Fibroblast of villous mesenchyme (primary cell): ENCODE results near the gene TSACC. TPM values are rescaled to one million over a fixed set of nuclear protein-coding genes. Genes with fewer than 3 reads are reported as not detected.
"Not testable (repeated sequence)": the region's sequence is repeated elsewhere in the genome, so short reads cannot be mapped to it uniquely, and the experiment has no call there.

Experiments used
- DNase-seq: peaks from one replicate; pipeline ENCODE4 v3.0.0-alpha.2; 2010; ENCODE audit warnings: low read depth
- H3K4me3 ChIP-seq: 2 replicates; pipeline ENCODE4 v1.5.1; 2011; ENCODE audit warnings: low read depth, mild to moderate bottlenecking, low read length
- total RNA-seq: library from RNA; depleted of rRNA; stranded (reverse); fragments of >200 nt; gene quantifications from 2 replicates; pipeline ENCODE4 v1.2.3, GENCODE V29; 2012
- TF ChIP-seq, protein P1 (sequence below): IDR thresholded peaks from 2 replicates; pipeline ENCODE4 v1.5.1; 2012; ENCODE audit warnings: low read depth, mild to moderate bottlenecking, low read length; ENCODE audit not compliant: insufficient read depth

Gene TSACC
- total RNA-seq, 1 donor = not detected

- no peak overlapping the region for H3K4me3 ChIP-seq
- TF ChIP-seq, protein P1, sequence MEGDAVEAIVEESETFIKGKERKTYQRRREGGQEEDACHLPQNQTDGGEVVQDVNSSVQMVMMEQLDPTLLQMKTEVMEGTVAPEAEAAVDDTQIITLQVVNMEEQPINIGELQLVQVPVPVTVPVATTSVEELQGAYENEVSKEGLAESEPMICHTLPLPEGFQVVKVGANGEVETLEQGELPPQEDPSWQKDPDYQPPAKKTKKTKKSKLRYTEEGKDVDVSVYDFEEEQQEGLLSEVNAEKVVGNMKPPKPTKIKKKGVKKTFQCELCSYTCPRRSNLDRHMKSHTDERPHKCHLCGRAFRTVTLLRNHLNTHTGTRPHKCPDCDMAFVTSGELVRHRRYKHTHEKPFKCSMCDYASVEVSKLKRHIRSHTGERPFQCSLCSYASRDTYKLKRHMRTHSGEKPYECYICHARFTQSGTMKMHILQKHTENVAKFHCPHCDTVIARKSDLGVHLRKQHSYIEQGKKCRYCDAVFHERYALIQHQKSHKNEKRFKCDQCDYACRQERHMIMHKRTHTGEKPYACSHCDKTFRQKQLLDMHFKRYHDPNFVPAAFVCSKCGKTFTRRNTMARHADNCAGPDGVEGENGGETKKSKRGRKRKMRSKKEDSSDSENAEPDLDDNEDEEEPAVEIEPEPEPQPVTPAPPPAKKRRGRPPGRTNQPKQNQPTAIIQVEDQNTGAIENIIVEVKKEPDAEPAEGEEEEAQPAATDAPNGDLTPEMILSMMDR = no peak
- no peak for DNase-seq
Observed at GRCh38 chr1:156368157-156368658, 29.9 kb downstream of the TSACC start.

DNA sequence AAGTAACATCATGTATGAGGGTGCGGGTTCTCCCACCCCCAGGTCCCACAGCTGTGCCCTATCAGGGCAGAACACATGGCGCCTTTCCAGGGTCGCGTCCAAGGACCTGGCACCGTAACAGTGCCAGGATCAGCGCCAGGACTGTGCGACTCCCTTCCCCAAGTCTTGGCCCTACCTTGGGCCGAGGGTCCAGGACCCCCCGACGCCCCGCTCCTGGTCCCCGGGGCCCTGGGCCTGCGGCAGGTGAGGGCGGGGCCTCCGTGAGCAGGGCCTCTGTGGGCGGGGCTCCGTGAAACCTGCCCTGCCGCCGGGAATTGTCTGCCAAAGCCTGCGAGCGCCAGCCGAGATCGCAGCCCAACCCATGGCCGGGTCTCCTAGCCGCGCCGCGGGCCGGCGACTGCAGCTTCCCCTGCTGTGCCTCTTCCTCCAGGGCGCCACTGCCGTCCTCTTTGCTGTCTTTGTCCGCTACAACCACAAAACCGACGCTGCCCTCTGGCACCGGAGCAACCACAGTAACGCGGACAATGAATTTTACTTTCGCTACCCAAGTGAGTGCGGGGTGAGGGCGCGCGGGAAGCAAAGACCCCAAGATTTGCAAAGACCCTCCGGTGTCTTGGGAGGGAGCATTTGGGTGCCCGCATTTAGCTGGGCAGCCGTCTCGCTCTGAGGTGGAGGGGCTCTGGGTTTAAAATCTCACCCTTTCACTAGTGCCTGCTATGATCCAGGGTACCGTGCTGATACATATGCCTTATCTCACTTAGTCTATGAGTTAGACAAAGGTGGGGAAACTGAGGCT, 30.8 kb downstream of the TSACC start, which contains the start of gene RHBG:
Gene RHBG, plus strand, starts transcription at position 323 of the 796 bp plus-strand sequence. Its CDS starts 39 bp downstream, at position 362.
- TF ChIP-seq, protein P1 = no peak
- peak; percentile 20 for DNase-seq
- peak within 1 kb of the TSS; percentile 12 for H3K4me3 ChIP-seq

DNA sequence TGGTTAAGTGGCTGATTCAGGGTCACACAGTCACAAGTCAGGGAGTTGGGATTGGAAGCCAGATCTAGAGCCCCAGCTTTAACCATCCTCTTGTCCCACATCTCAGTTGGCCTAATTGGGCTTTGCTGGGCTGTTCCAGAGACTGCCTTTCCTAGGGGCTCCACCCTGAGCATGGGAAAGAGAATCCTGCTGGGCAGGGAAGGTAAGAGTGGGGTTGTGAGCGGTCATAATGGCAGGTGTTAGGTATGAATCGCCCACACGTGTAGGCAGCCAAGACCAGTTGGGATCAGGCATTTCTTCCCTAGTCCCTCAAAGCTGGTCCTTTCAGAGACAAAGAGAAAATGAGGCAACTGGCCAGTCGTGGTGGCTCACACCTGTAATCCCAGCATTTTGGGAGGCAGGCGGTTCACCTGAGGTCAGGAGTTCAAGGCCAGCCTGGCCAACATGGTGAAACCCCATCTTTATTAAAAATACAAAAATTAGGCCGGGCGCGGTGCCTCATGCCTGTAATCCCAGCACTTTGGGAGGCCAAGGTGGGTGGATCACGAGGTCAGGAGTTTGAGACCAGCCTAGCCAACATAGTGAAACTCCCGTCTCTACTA, 31.5 kb downstream of the TSACC start:
- H3K4me3 ChIP-seq, DNase-seq: not testable (repeated sequence)

DNA sequence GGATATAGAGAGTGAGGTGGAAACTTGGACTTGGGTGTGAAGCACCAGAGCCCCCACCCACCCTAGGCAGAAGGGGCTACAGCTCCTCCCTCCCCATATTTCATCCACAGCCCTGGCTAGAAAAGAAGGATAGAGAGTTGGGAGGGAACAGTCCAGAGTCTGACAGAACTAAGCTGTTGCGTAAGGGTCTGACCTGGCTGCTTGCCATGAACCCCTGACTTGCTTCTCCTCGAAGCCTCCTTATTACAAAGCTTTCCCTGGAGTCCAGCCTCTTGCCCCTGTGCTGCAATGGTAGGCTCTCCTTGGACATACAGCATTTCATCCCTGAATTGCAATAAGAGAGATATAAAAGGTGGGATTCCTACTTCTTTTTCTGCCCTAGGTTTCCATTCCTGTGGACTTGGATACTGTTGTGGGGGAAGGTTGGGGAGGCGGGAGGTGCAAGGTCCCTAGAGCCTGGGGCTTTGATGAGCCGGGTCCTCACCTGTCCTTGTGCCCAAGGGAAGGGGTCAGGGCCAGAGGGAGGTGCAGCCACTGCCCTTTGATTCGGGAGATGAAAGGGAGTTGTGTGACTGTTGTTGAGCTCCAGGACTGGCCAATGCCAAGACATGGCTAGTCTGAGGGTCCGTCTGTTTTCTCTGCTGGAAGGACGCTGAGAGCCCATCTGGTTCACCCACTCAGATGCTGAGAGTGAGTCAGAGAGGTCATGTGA, 33.4 kb downstream of the TSACC start:
- H3K4me3 ChIP-seq = no peak overlapping the region
- peak; percentile 67 for DNase-seq
- TF ChIP-seq, protein P1 = no peak

GRCh38 chr1:156372265-156372586, 33.9 kb downstream of the TSACC start:
- TF ChIP-seq, protein P1 = no peak
- H3K4me3 ChIP-seq = no peak overlapping the region
- DNase-seq = no peak

DNA sequence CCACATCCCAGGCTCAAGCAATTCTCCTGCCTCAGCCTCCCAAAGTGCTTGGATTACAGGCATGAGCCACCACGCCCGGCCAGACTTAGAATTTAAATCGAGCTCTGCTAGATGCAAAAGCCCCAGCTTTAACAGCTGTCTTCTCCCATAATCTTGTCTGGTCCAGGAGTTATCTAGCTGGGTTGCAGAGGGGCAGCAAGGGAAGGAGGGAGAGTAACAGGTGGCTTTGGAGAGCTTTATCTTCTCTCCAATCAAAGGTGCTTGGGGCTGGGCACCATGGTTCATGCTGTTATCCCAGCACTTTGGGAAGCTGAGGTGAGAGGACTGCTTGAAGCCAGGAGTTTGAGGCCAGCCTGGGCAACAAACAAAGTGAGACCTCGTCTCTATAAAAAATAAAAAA, 34.5 kb downstream of the TSACC start:
- TF ChIP-seq, protein P1 = no peak
- no peak for DNase-seq
- H3K4me3 ChIP-seq = no peak overlapping the region

DNA sequence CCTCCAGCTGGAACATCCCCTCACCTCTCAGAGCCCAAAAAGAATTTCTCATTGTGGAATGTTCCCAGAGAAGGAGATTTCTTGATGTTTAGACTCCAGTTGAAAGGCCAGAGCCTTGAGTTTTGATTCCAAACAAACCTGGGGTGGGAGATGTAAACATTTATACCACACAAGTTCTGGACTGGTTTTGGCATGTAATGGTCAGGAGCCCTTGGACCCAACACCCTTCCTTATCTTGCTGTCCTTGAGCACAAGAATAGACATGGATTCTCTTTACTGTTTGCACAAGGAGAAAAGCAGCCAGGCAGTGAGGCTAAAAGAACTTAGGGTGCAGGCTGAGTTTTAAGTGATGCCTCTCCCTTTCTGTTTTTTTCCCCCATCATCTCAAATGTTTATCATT, 35.2 kb downstream of the TSACC start:
- DNase-seq = no peak
- no peak overlapping the region for H3K4me3 ChIP-seq
- TF ChIP-seq, protein P1 = no peak
